HepG2 (cell line): Measurements from ENCODE around the gene LAMA5. TPM values are rescaled to one million over a fixed set of nuclear protein-coding genes. Genes with fewer than 3 reads are reported as not detected.

Experiments
- ATAC-seq: fragments of 200-7000 bp; cut with Tn5 transposase; 3 replicates; pipeline ENCODE4 v1.9.1; 2020; ENCODE audit warnings: mild to moderate bottlenecking, moderate library complexity
- BruUV-seq: library from RNA; stranded (reverse); fragments of 400-500 nt; replicated peaks from 2 replicates; lab custom pipeline; 2021; lab: Mats Ljungman, UMichigan
- CTCF ChIA-PET: fragments of 300-600 bp; formaldehyde crosslinking; extraction: SDS; loops from one replicate; lab custom pipeline; 2021; ENCODE audit warnings: low total read pairs, inconsistent platforms, low intra/inter-chr PET ratio; lab: Yijun Ruan, JAX
- POLR2A ChIA-PET: fragments of 350-600 bp; sonication (Branson Sonifier 250); formaldehyde crosslinking; loops from one replicate; lab custom pipeline; 2020; ENCODE audit warnings: antibody characterized with exemption, inconsistent platforms; lab: Yijun Ruan, JAX
- DNase-seq: peaks from one replicate; pipeline ENCODE4 v3.0.0-alpha.2; 2015; ENCODE audit warnings: low spot score
- FAIRE-seq: peaks from 3 replicates; lab custom pipeline; 2011; peaks lifted over from hg19 to GRCh38; lab: Jason Lieb, UNC
- H2AFZ ChIP-seq: one replicate; pipeline ENCODE4 v1.6.1; 2011; ENCODE audit warnings: low read length, inconsistent platforms
- H3K27ac ChIP-seq: fragments of 300-600 bp; 3 replicates; pipeline ENCODE4 v1.8.0; 2011; ENCODE audit warnings: mixed run types, mild to moderate bottlenecking, mixed read lengths, low read length, inconsistent platforms; ENCODE audit not compliant: insufficient read depth; ENCODE audit errors: extremely low read length
- H3K27me3 ChIP-seq, 2 experiments: fragments of 200-600 bp in 1 of 2; 2 replicates in 1 of 2; 3 replicates in 1 of 2; pipeline versions ENCODE4 v1.6.0 to v1.8.0; 2011; ENCODE audit warnings: low read length in 2 of 2, mild to moderate bottlenecking in 2 of 2, moderate library complexity in 2 of 2, inconsistent platforms in 1 of 2; ENCODE audit not compliant: insufficient read depth in 2 of 2, control insufficient read depth in 1 of 2
- H3K36me3 ChIP-seq, 2 experiments: fragments of 200-600 bp in 1 of 2; replicated peaks in 1 of 2; 2 replicates in 1 of 2; 3 replicates in 1 of 2; pipeline versions ENCODE4 v1.5.1 to v1.8.0; 2011; ENCODE audit warnings: low read length in 2 of 2, inconsistent platforms in 1 of 2; ENCODE audit not compliant: insufficient read depth in 2 of 2, control insufficient read depth in 1 of 2
- H3K4me1 ChIP-seq: 2 replicates; pipeline ENCODE4 v1.5.1; 2012; ENCODE audit warnings: low read length, inconsistent platforms; ENCODE audit not compliant: insufficient read depth
- H3K4me2 ChIP-seq: 2 replicates; pipeline ENCODE4 v1.6.0; 2011; ENCODE audit warnings: low read depth, low read length, inconsistent platforms
- H3K4me3 ChIP-seq, 3 experiments: fragments of 200-600 bp in 1 of 3; sonication (generic), shearing (Covaris generic) in 1 of 3; replicated peaks in 1 of 3; 2 replicates each; pipeline ENCODE4 v1.5.1; 2011 to 2016; ENCODE audit warnings: low read length in 3 of 3, inconsistent platforms in 2 of 3, low read depth in 2 of 3, mild to moderate bottlenecking in 2 of 3, control low read depth in 1 of 3, mixed read lengths in 1 of 3; ENCODE audit not compliant: insufficient read depth in 1 of 3
- H3K79me2 ChIP-seq: one replicate; pipeline ENCODE4 v1.6.1; 2011; ENCODE audit warnings: low read length, inconsistent platforms; ENCODE audit not compliant: insufficient read depth
- H3K9ac ChIP-seq: 2 replicates; pipeline ENCODE4 v1.6.0; 2011; ENCODE audit warnings: mild to moderate bottlenecking, low read depth, low read length, inconsistent platforms; ENCODE audit not compliant: insufficient read depth
- H3K9me3 ChIP-seq: 2 replicates; pipeline ENCODE4 v1.5.1; 2012; ENCODE audit warnings: mild to moderate bottlenecking, low read length
- H4K20me1 ChIP-seq: 2 replicates; pipeline ENCODE4 v1.6.0; 2011; ENCODE audit warnings: inconsistent platforms, mild to moderate bottlenecking, low read length, moderate library complexity; ENCODE audit not compliant: insufficient read depth
- BRCA1 ChIP-seq: sonication (generic); formaldehyde crosslinking; IDR thresholded peaks from 2 replicates; pipeline ENCODE4 v1.4.0; 2020; ENCODE audit warnings: missing genetic modification reagents
- ELF1 ChIP-seq: sonication (generic); formaldehyde crosslinking; IDR thresholded peaks from 2 replicates; pipeline ENCODE4 v1.4.0; 2020; ENCODE audit warnings: missing genetic modification reagents
- POLR2G ChIP-seq: fragments of 200-400 bp; formaldehyde crosslinking; IDR thresholded peaks from 2 replicates; pipeline ENCODE4 v1.6.1; 2018; ENCODE audit warnings: mild to moderate bottlenecking, low read depth, low read length, moderate library complexity
- RXRA ChIP-seq: sonication (generic); formaldehyde crosslinking; IDR thresholded peaks from 2 replicates; pipeline ENCODE4 v1.5.1; 2020; ENCODE audit warnings: missing genetic modification reagents
- ZC3H13 ChIP-seq: sonication (generic); formaldehyde crosslinking; IDR thresholded peaks from 2 replicates; pipeline ENCODE4 v1.8.1; 2023; ENCODE audit warnings: mild to moderate bottlenecking, missing genetic modification reagents, moderate library complexity
- ZNF746 ChIP-seq: sonication (generic); formaldehyde crosslinking; IDR thresholded peaks from 2 replicates; pipeline ENCODE4 v1.8.0; 2022; ENCODE audit warnings: mild to moderate bottlenecking, missing genetic modification reagents
- WGBS: methylation state at CpG from one replicate; pipeline ENCODE4 v1.1.6; 2017; ENCODE audit warnings: low lambda C conversion rate; 5-methylcytosine and 5-hydroxymethylcytosine counted together
- in situ Hi-C: cut with HindIII; loops from 2 replicates; pipeline ENCODE4 v1.10.0; 2017; ENCODE audit warnings: low pct_unique_long_range_greater_than_20kb; ENCODE audit not compliant: extremely low pct_ligation_motif_present
- intact Hi-C: fragments of 100-400 bp; cut with micrococcal nuclease; formaldehyde crosslinking; loops from one replicate; pipeline ENCODE4 v1.10.0; 2022; ENCODE audit not compliant: unreplicated experiment
- polyA plus RNA-seq, 8 experiments: library from polyadenylated mRNA; depleted of rRNA in 3 of 8; stranded (reverse) in 7 of 8; unstranded in 1 of 8; fragments of >200 nt; fragmentation: Illumina TruSeq in 4 of 8; extraction: Trizol in 4 of 8; gene quantifications; 2 replicates each; pipeline versions ENCODE4 v1.2.1 to v1.2.3, GENCODE V29; 2011 to 2016; ENCODE audit warnings: low read depth in 4 of 8, missing spikeins in 1 of 8, mixed read lengths in 1 of 8; ENCODE audit not compliant: insufficient read depth in 1 of 8
- total RNA-seq, 5 experiments: library from RNA; depleted of rRNA; stranded (reverse); fragments of >200 nt; fragmentation: Illumina TruSeq; extraction: Trizol; gene quantifications; 2 replicates each; pipeline ENCODE4 v1.2.3, GENCODE V29; 2016; ENCODE audit warnings: low read depth in 1 of 5
- TF ChIP-seq, protein P1 (sequence below): sonication (generic); formaldehyde crosslinking; IDR thresholded peaks from 2 replicates; pipeline ENCODE4 v1.5.1; 2020; ENCODE audit warnings: mild to moderate bottlenecking, missing genetic modification reagents, moderate library complexity

The LAMA5 gene
- total and polyA plus RNA-seq, 2 of the 13 experiments (the other 11 are each of a cell fraction or from before 2014, with no cell fraction given), result 21.0 to 44.7 TPM

- 0 out of 2 replicates have a peak, but pooled peaks have one; percentile 36 for TF ChIP-seq RXRA (CRISPR knock-in tag)
- peak; percentile 50; the same call in 1 of the 2 replicates for TF ChIP-seq POLR2G
- TF ChIP-seq, protein P1, sequence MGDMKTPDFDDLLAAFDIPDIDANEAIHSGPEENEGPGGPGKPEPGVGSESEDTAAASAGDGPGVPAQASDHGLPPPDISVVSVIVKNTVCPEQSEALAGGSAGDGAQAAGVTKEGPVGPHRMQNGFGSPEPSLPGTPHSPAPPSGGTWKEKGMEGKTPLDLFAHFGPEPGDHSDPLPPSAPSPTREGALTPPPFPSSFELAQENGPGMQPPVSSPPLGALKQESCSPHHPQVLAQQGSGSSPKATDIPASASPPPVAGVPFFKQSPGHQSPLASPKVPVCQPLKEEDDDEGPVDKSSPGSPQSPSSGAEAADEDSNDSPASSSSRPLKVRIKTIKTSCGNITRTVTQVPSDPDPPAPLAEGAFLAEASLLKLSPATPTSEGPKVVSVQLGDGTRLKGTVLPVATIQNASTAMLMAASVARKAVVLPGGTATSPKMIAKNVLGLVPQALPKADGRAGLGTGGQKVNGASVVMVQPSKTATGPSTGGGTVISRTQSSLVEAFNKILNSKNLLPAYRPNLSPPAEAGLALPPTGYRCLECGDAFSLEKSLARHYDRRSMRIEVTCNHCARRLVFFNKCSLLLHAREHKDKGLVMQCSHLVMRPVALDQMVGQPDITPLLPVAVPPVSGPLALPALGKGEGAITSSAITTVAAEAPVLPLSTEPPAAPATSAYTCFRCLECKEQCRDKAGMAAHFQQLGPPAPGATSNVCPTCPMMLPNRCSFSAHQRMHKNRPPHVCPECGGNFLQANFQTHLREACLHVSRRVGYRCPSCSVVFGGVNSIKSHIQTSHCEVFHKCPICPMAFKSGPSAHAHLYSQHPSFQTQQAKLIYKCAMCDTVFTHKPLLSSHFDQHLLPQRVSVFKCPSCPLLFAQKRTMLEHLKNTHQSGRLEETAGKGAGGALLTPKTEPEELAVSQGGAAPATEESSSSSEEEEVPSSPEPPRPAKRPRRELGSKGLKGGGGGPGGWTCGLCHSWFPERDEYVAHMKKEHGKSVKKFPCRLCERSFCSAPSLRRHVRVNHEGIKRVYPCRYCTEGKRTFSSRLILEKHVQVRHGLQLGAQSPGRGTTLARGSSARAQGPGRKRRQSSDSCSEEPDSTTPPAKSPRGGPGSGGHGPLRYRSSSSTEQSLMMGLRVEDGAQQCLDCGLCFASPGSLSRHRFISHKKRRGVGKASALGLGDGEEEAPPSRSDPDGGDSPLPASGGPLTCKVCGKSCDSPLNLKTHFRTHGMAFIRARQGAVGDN (CRISPR knock-in tag), result peak; percentile 16; the same call in 1 of the 2 replicates
Measured at GRCh38 chr20:62300319-62300718, 66.8 kb downstream of the LAMA5 start (continued).

DNA sequence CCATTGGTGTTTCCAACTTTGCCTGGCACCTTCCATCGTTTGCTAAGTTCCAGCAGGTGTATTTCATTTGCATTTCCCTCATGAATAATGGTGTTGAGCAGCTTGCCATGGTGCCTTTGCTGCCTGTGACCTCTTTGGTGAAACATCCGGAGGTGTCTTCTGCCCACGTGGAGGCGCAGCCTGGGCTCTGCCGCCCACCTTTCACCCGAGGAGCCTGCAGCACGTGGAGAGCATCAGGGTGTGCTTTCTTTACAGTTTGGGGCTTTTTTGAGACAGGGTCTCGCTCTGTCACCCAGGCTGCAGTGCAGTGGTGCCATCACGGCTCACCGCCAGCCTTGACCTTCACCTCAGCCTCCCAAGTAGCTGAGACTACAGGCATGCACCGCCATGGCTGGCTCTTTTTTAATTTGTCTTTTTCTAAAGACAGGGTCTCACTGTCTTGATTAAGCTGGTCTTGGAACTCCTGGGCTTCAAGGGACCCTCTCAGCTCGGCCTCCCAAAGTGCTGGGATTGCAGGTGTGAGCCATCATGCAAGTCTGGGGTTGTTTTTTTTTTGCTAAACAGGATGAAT lies 67.4 kb downstream of the LAMA5 start:
- ChIA-PET CTCF (interaction anchor here (4.3 to 6.1 kb wide), 2 partner anchors 76 to 83 kb away, joined by 57 to 73 read pairs; no protein-coding TSS in a partner anchor), POLR2A (interaction anchor here (0.7 to 2.3 kb wide), 3 partner anchors 63 to 87 kb away, joined by 4 to 17 read pairs (median 5); partner anchors contain the start of gene RPS21)
- Histone ChIP-seq H3K27ac (no peak overlapping the region), H3K4me3 (no peak overlapping the region), H3K36me3 (peaks cover 8 to 15% of the 10 kb centered on the region in 2 experiments), H4K20me1 (peaks cover 16% of the 10 kb centered on the region), H3K79me2 (peaks cover 18% of the 10 kb centered on the region), H3K27me3 (no peaks in the 10 kb centered on the region; a peak in 1 of 5 replicates), H3K9me3 (no peaks in the 10 kb centered on the region), H3K4me1 (peaks cover 38% of the 10 kb centered on the region), H2AFZ (no peak overlapping the region), H3K4me2 (no peak overlapping the region), H3K9ac (no peak overlapping the region)
- BruUV-seq, result no TSS peak
- in situ Hi-C loops, result loop anchor here (5.0 kb wide), 1 partner anchor 68 kb away; the partner anchor contains the start of gene LAMA5
- TF ChIP-seq ZC3H13 (peak; percentile 65; the same call in 1 of the 2 replicates), BRCA1 (CRISPR knock-in tag) (no peak), ELF1 (no peak), ZNF746 (CRISPR knock-in tag) (no peak)
- intact Hi-C loops, result no loop called here
- 91% methylated on average over 12 of the region's 12 CpGs for WGBS
- FAIRE-seq, result no peak
- no peak for ATAC-seq
- DNase-seq, result no peak
